Activated naive CD4-positive, alpha-beta T cell treated with anti-CD3 and anti-CD28 coated beads for 36 hours (primary cell): ENCODE measurements around the gene TNFRSF8. TPM values are rescaled to one million over a fixed set of nuclear protein-coding genes. Genes with fewer than 3 reads are reported as not detected.
A peak's percentile ranks its signal among the peaks of the same experiment; 100 is the strongest.

Experiments used
- CTCF ChIA-PET: fragments of 350-600 bp; sonication (Branson Sonifier 250); formaldehyde crosslinking; loops from one replicate; lab custom pipeline; 2021; ENCODE audit warnings: antibody characterized with exemption; lab: Charles Lee
- DNase-seq: peaks from one replicate; pipeline ENCODE4 v3.0.0-alpha.2; 2020
- H3K27ac Mint-ChIP-seq: one replicate; pipeline ENCODE4 v1.8.0; 2021; ENCODE audit warnings: mild to moderate bottlenecking, mixed read lengths
- H3K27me3 Mint-ChIP-seq: one replicate; pipeline ENCODE4 v1.8.0; 2021; ENCODE audit warnings: low read depth, mixed read lengths
- H3K36me3 Mint-ChIP-seq: one replicate; pipeline ENCODE4 v1.8.0; 2021; ENCODE audit warnings: low read depth, mixed read lengths
- H3K4me1 Mint-ChIP-seq: one replicate; pipeline ENCODE4 v1.8.0; 2021; ENCODE audit warnings: low read depth, mixed read lengths
- H3K4me3 Mint-ChIP-seq: one replicate; pipeline ENCODE4 v1.8.0; 2021; ENCODE audit warnings: mild to moderate bottlenecking, moderate library complexity, mixed read lengths
- H3K9me3 Mint-ChIP-seq: one replicate; pipeline ENCODE4 v1.8.0; 2021; ENCODE audit warnings: mixed read lengths
- intact Hi-C: fragments of 100-400 bp; cut with micrococcal nuclease; formaldehyde crosslinking; loops from one replicate; pipeline ENCODE4 v1.15.1; 2023
- microRNA-seq: library from miRNA; unstranded; fragments of <30 nt; microRNA quantifications from one replicate; pipeline ENCODE4 v1.2.0, GENCODE V29; 2022; ENCODE audit warnings: borderline microRNAs expressed, borderline replicate concordance
- total RNA-seq, 2 experiments: library from RNA; stranded (reverse); gene quantifications; one replicate each; pipeline ENCODE4 v1.2.3, GENCODE V29; 2021

TNFRSF8 gene
- total RNA-seq, 2 experiments from 2014 or later: 18.6 to 18.8 TPM

DNA sequence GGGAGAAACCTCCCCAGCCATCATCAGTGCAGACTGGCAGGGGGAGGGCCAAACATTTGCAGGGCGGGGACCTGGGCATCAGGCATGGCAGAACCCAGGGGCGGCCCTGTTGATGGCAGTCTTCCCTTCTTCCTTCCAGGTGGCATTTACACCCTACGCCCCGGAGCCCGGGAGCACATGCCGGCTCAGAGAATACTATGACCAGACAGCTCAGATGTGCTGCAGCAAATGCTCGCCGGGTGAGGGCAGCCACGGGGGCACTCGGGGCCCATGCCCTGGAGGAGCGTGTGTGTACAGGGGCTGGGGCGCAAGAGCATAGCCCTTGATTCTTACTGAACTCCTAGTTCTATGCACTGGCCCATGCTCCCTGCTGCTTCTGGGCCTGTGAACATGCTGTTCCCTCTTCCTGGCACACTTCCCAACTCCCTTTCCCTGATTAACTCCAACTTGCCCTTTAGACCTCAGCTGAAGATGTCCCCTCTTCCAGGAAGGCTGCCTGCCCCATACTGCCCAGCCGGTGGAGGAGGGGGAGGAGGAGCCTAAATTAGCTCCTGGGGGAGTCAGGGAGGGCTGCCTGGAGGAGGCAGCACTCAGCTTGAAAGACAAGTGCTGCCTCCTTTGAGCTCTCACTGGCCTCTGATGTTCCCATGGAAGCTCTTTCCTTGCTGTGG is 125.7 kb downstream of the TNFRSF8 start:
- no peak overlapping the region for H3K4me3 Mint-ChIP-seq
- H3K4me1 Mint-ChIP-seq: peaks cover 17% of the 10 kb centered on the region
- CTCF ChIA-PET: interaction anchor here (0.9 kb wide), 1 partner anchor 64 kb away, joined by 3 read pairs; no protein-coding TSS in a partner anchor
- intact Hi-C loops: loop anchor here (1.0 kb wide), 1 partner anchor 36 kb away; no protein-coding TSS in a partner anchor
- H3K27me3 Mint-ChIP-seq: no peaks in the 10 kb centered on the region
- H3K27ac Mint-ChIP-seq: peak overlapping the region; percentile 9
- peaks cover 23% of the 10 kb centered on the region for H3K36me3 Mint-ChIP-seq
- no peak for DNase-seq
- H3K9me3 Mint-ChIP-seq: no peaks in the 10 kb centered on the region

DNA sequence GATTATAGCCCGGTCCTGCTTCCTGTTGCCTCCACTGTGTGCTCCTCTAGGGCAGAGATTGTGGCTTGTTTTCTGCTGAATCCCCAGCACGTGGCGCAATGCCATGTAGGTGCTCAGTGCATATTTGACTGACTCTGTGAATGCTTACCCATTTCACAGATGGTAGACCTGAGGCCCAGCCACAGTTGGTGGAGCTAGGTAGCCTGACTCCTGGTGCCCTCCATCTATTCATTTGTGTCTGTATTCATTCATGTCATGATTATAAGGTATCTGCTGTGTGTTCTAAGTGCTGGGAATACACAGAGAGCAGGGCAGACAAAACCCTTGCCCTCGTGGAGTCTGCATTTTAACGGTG is 126.2 kb downstream of the TNFRSF8 start:
- CTCF ChIA-PET: interaction anchor here (0.9 kb wide), 1 partner anchor 64 kb away, joined by 3 read pairs; no protein-coding TSS in a partner anchor
- peaks cover 28% of the 10 kb centered on the region for H3K36me3 Mint-ChIP-seq
- intact Hi-C loops: loop anchor here (1.0 kb wide), 1 partner anchor 35 kb away; no protein-coding TSS in a partner anchor
- no peak overlapping the region for H3K27ac Mint-ChIP-seq
- no peak for DNase-seq
- no peaks in the 10 kb centered on the region for H3K9me3 Mint-ChIP-seq
- no peaks in the 10 kb centered on the region for H3K27me3 Mint-ChIP-seq
- peaks cover 16% of the 10 kb centered on the region for H3K4me1 Mint-ChIP-seq
- no peak overlapping the region for H3K4me3 Mint-ChIP-seq

DNA sequence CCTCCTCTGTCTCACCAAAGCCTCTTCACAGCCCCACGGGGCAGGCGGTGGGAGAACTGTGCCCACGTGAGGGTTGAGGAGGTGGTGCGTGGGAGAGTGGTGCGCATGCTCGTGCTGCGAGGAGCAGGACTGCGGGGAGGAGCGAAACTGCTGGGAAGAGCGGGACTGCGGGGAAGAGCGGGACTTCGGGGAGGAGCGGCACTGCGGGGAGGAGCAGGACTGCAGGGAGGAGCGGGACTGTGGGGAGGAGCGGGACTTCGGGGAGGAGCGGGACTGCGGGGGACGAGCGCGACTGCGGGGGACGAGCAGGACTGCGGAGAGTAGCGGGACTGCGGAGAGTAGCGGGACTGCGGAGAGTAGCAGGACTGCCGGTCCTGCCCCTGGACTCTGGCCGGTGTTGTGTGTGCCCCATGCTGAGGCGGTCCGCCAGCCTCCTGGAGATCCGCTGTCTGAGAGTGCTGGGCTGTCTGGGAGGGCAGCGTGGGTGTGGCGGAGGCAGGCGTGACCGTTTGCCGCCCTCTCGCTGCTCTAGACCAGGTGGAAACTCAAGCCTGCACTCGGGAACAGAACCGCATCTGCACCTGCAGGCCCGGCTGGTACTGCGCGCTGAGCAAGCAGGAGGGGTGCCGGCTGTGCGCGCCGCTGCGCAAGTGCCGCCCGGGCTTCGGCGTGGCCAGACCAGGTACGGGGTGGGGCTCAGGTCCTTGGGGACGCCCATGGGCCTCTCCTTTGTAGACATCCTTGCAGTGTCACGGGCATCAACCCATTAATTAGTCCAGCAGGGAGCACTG is 128.3 kb downstream of the TNFRSF8 start:
- no peak overlapping the region for H3K4me3 Mint-ChIP-seq
- H3K9me3 Mint-ChIP-seq: no peaks in the 10 kb centered on the region
- no peak overlapping the region for H3K27ac Mint-ChIP-seq
- CTCF ChIA-PET: interaction anchor here (2.4 kb wide), 1 partner anchor 67 kb away, joined by 6 read pairs; no protein-coding TSS in a partner anchor
- H3K36me3 Mint-ChIP-seq: peaks cover 41% of the 10 kb centered on the region
- DNase-seq: no peak
- intact Hi-C loops: no loop called here
- H3K27me3 Mint-ChIP-seq: no peaks in the 10 kb centered on the region
- peaks cover 14% of the 10 kb centered on the region for H3K4me1 Mint-ChIP-seq

Small RNAs within 50 kb of the gene (microRNA-seq; reads per million reads assigned to microRNA genes)
- gene MIR4632: 2.2 reads per million
- not detected for gene MIR6729
- gene MIR7846: 3.3 reads per million

Other genes with a start within 250 kb of the TNFRSF8 start
- not detected for gene NPPA, start 215.5 kb upstream of the TNFRSF8 start, total RNA-seq
- gene NPPB, start 204.4 kb upstream of the TNFRSF8 start, total RNA-seq: not detected
- 10 to 100 TPM; 16.0 to 17.7 TPM for gene KIAA2013, start 136.9 kb upstream of the TNFRSF8 start, total RNA-seq
- 1 to 10 TPM; 6.7 to 9.0 TPM for gene PLOD1, start 128.6 kb upstream of the TNFRSF8 start, total RNA-seq
- gene MFN2, start 82.9 kb upstream of the TNFRSF8 start, total RNA-seq: 10 to 100 TPM; 47.4 to 52.3 TPM
- 10 to 100 TPM; 32.8 to 36.4 TPM for gene MIIP, start 43.8 kb upstream of the TNFRSF8 start, total RNA-seq
- gene TNFRSF1B, start 103.7 kb downstream of the TNFRSF8 start, total RNA-seq: 10 to 100 TPM; 69.4 to 75.7 TPM
- gene VPS13D, start 166.7 kb downstream of the TNFRSF8 start, total RNA-seq: 10 to 100 TPM; 20.0 to 23.3 TPM